HCT116 (cell line): ENCODE measurements around the gene ANKRD29. TPM values are rescaled to one million over a fixed set of nuclear protein-coding genes. Genes with fewer than 3 reads are reported as not detected.

Experiments used
- ATAC-seq: fragments of 200-7000 bp; cut with Tn5 transposase; 2 replicates; pipeline ENCODE4 v1.9.1; 2020; ENCODE audit warnings: mild to moderate bottlenecking, moderate library complexity
- BruUV-seq: library from RNA; stranded (reverse); fragments of 400-500 nt; replicated peaks from 2 replicates; lab custom pipeline; 2021; lab: Mats Ljungman, UMichigan
- CTCF ChIA-PET: fragments of 300-600 bp; sonication (Branson Sonifier 250); formaldehyde crosslinking; loops from one replicate; lab custom pipeline; 2021; ENCODE audit warnings: antibody characterized with exemption; lab: Charles Lee
- POLR2A ChIA-PET: fragments of 300-600, 350-600 bp; sonication (Branson Sonifier 250); formaldehyde crosslinking; loops from one replicate; lab custom pipeline; 2021; ENCODE audit warnings: antibody characterized with exemption; lab: Charles Lee
- RAD21 ChIA-PET, 2 experiments: fragments of 300-600 bp; sonication (Branson Sonifier 250); formaldehyde crosslinking; loops; one replicate each; lab custom pipeline; 2023; ENCODE audit warnings: low total read pairs in 2 of 2; ENCODE audit not compliant: uncharacterized antibody in 2 of 2, unreplicated experiment in 2 of 2, low non-redundant PET in 1 of 2; lab: Charles Lee
- DNase-seq: peaks from one replicate; pipeline ENCODE4 v3.0.0-alpha.2; 2010; ENCODE audit warnings: low read depth, low spot score
- H2AFZ ChIP-seq: fragments of 200-600 bp; shearing (Covaris generic), sonication (generic); 2 replicates; pipeline ENCODE4 v1.6.1; 2017; ENCODE audit warnings: low read depth, mixed run types, mixed read lengths, antibody characterized with exemption, low read length; ENCODE audit not compliant: poor library complexity, severe bottlenecking
- H3K27ac ChIP-seq: 2 replicates; pipeline ENCODE4 v1.5.1; 2012; ENCODE audit warnings: low read depth, low read length
- H3K27me3 ChIP-seq: fragments of 200-600 bp; sonication (generic); 2 replicates; pipeline ENCODE4 v1.6.1; 2016; ENCODE audit warnings: mixed run types, low read length, mixed read lengths; ENCODE audit not compliant: insufficient read depth
- H3K36me3 ChIP-seq, 2 experiments: fragments of 200-500 bp in 1 of 2; fragments of 200-600 bp in 1 of 2; sonication (Bioruptor generic) in 1 of 2; sonication (generic) in 1 of 2; 2 replicates each; pipeline versions ENCODE4 v1.5.1 to v1.6.1; 2014 to 2016; ENCODE audit warnings: low read length in 2 of 2, inconsistent platforms in 1 of 2, mixed read lengths in 1 of 2, mixed run types in 1 of 2; ENCODE audit not compliant: insufficient read depth in 2 of 2, control insufficient read depth in 1 of 2
- H3K4me1 ChIP-seq, 2 experiments: fragments of 200-600 bp in 1 of 2; sonication (generic) in 1 of 2; 2 replicates each; pipeline versions ENCODE4 v1.5.1 to v1.6.1; 2012 to 2017; ENCODE audit warnings: low read length in 2 of 2, inconsistent platforms in 1 of 2, mild to moderate bottlenecking in 1 of 2, mixed read lengths in 1 of 2, mixed run types in 1 of 2, moderate library complexity in 1 of 2; ENCODE audit not compliant: insufficient read depth in 2 of 2, control insufficient read depth in 1 of 2
- H3K4me2 ChIP-seq: fragments of 200-600 bp; sonication (generic); 2 replicates; pipeline ENCODE4 v1.6.1; 2017; ENCODE audit warnings: mixed run types, low read length, mixed read lengths
- H3K4me3 ChIP-seq, 2 experiments: fragments of 200-600 bp in 1 of 2; sonication (generic) in 1 of 2; replicated peaks in 1 of 2; 2 replicates each; pipeline ENCODE4 v1.5.1; 2011 to 2016; ENCODE audit warnings: low read length in 2 of 2, control low read depth in 1 of 2, low read depth in 1 of 2, mild to moderate bottlenecking in 1 of 2, mixed read lengths in 1 of 2, mixed run types in 1 of 2
- H3K79me2 ChIP-seq: fragments of 200-600 bp; sonication (generic); 2 replicates; pipeline ENCODE4 v1.6.1; 2017; ENCODE audit warnings: mild to moderate bottlenecking, mixed run types, low read length, moderate library complexity, mixed read lengths; ENCODE audit not compliant: insufficient read depth
- H3K9ac ChIP-seq: fragments of 200-600 bp; sonication (generic); 2 replicates; pipeline ENCODE4 v1.6.1; 2016; ENCODE audit warnings: low read length, mixed read lengths
- H3K9me2 ChIP-seq: fragments of 200-600 bp; sonication (generic), shearing (Covaris generic); 2 replicates; pipeline ENCODE4 v1.6.1; 2017; ENCODE audit warnings: mixed run types, mild to moderate bottlenecking, moderate library complexity; ENCODE audit not compliant: insufficient read depth
- H3K9me3 ChIP-seq, 2 experiments: fragments of 200-500 bp in 1 of 2; fragments of 200-600 bp in 1 of 2; sonication (Bioruptor generic) in 1 of 2; sonication (generic) in 1 of 2; 2 replicates each; pipeline ENCODE4 v1.6.1; 2014 to 2017; ENCODE audit warnings: low read length in 2 of 2, mixed read lengths in 2 of 2, inconsistent platforms in 1 of 2, low read depth in 1 of 2, mild to moderate bottlenecking in 1 of 2, mixed run types in 1 of 2, moderate library complexity in 1 of 2; ENCODE audit not compliant: control insufficient read depth in 1 of 2, insufficient read depth in 1 of 2
- H4K20me1 ChIP-seq: fragments of 200-600 bp; sonication (generic), shearing (Covaris generic); 2 replicates; pipeline ENCODE4 v1.6.1; 2017; ENCODE audit warnings: mixed run types, mild to moderate bottlenecking, moderate library complexity; ENCODE audit not compliant: insufficient read depth
- CBX3 ChIP-seq: IDR thresholded peaks from 2 replicates; pipeline ENCODE4 v1.6.1; 2012; ENCODE audit warnings: low read depth
- EGR1 ChIP-seq: IDR thresholded peaks from 2 replicates; pipeline ENCODE4 v1.6.1; 2012; ENCODE audit warnings: low read depth
- ELF1 ChIP-seq: IDR thresholded peaks from 2 replicates; pipeline ENCODE4 v1.6.1; 2012; ENCODE audit warnings: low read depth, borderline replicate concordance
- EZH2 ChIP-seq: fragments of 200-600 bp; sonication (generic); IDR thresholded peaks from 2 replicates; pipeline ENCODE4 v1.6.1; 2017; ENCODE audit warnings: antibody characterized with exemption, mixed run types
- EZH2phosphoT487 ChIP-seq: fragments of 200-600 bp; IDR thresholded peaks from 2 replicates; pipeline ENCODE4 v1.6.1; 2018; ENCODE audit warnings: antibody characterized with exemption, borderline replicate concordance
- FOSL1 ChIP-seq: IDR thresholded peaks from 2 replicates; pipeline ENCODE4 v1.6.1; 2012; ENCODE audit warnings: low read depth
- JUND ChIP-seq: IDR thresholded peaks from 2 replicates; pipeline ENCODE4 v1.6.1; 2012
- POLR2A ChIP-seq: IDR thresholded peaks from 2 replicates; pipeline ENCODE4 v1.7.0; 2011; ENCODE audit warnings: borderline replicate concordance; ENCODE audit not compliant: insufficient read depth, insufficient read length; ENCODE audit errors: extremely low read depth
- POLR2AphosphoS5 ChIP-seq: IDR thresholded peaks from 2 replicates; pipeline ENCODE4 v1.6.1; 2011; ENCODE audit warnings: mild to moderate bottlenecking, low read depth, low read length, moderate library complexity
- RAD21 ChIP-seq: IDR thresholded peaks from 2 replicates; pipeline ENCODE4 v1.6.1; 2012; ENCODE audit warnings: low read depth, mild to moderate bottlenecking
- SIN3A ChIP-seq: IDR thresholded peaks from 2 replicates; pipeline ENCODE4 v1.6.1; 2012; ENCODE audit warnings: low read depth
- SP1 ChIP-seq: IDR thresholded peaks from 2 replicates; pipeline ENCODE4 v1.6.1; 2012; ENCODE audit warnings: low read depth
- SRF ChIP-seq: IDR thresholded peaks from 2 replicates; pipeline ENCODE4 v1.6.1; 2012; ENCODE audit warnings: low read depth
- TCF7L2 ChIP-seq: IDR thresholded peaks from 2 replicates; pipeline ENCODE4 v1.7.0; 2011; ENCODE audit warnings: borderline replicate concordance, inconsistent platforms; ENCODE audit not compliant: insufficient read depth, insufficient read length; ENCODE audit errors: extremely low read depth
- YY1 ChIP-seq: IDR thresholded peaks from 2 replicates; pipeline ENCODE4 v1.6.1; 2011; ENCODE audit warnings: low read length, low read depth, moderate library complexity, mild to moderate bottlenecking; ENCODE audit not compliant: insufficient replicate concordance; ENCODE audit errors: extremely low read depth
- ZFX ChIP-seq: fragments of 450-650 bp; IDR thresholded peaks from 2 replicates; pipeline ENCODE4 v1.6.1; 2017
- ZNF274 ChIP-seq: fragments of 200-500 bp; sonication (Bioruptor generic); IDR thresholded peaks from 2 replicates; pipeline ENCODE4 v1.6.1; 2014; ENCODE audit warnings: mild to moderate bottlenecking, low read depth, low read length, inconsistent platforms
- intact Hi-C: fragments of 100-400 bp; cut with micrococcal nuclease; formaldehyde crosslinking; loops from 2 replicates; pipeline ENCODE4 v1.10.0; 2022
- total RNA-seq: library from RNA; stranded (reverse); gene quantifications from one replicate; pipeline ENCODE4 v1.2.1, GENCODE V29; 2021; ENCODE audit not compliant: unreplicated experiment
- TF ChIP-seq, protein P1 (sequence below): IDR thresholded peaks from 2 replicates; pipeline ENCODE4 v1.6.1; 2011; ENCODE audit warnings: mild to moderate bottlenecking, low read length, moderate library complexity; ENCODE audit not compliant: insufficient replicate concordance; ENCODE audit errors: extremely low read depth
- TF ChIP-seq, protein P2 (sequence below): IDR thresholded peaks from 2 replicates; pipeline ENCODE4 v1.6.1; 2012
- TF ChIP-seq, protein P3 (sequence below): IDR thresholded peaks from 2 replicates; pipeline ENCODE4 v1.6.1; 2012
- TF ChIP-seq, protein P4 (sequence below): IDR thresholded peaks from 2 replicates; pipeline ENCODE4 v1.6.1; 2012; ENCODE audit warnings: low read depth

ANKRD29 gene
- total RNA-seq, 1 experiment from 2014 or later, result 8.8 TPM

DNA sequence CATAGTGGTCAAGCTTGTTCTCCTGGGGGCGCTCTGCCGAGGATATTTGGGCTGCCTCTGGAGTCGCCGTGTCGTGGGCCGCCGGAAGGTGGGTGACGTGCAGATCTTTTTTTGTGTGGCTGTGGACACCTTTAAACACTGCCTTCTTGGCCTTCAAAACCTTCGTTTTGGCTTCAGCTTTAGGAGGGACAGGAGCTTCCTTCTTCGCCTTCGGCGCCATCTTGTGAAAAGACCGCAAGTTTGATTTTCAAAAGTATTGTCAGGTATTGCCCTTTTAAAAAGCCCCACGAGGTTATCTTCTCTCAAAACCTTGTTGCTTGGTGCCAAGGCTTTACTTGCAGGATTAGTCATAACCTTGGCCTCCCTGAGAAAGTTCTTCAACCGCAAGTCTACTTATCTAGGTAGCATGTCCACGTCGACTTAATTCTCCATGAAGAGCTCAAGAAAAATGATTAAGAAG lies 47.4 kb upstream of the ANKRD29 start:
- BruUV-seq, result no TSS peak
- ChIA-PET RAD21 (interaction anchor here in 1 of 2 experiments (0.6 kb wide), 1 partner anchor 912 kb away, joined by 3 read pairs; no protein-coding TSS in a partner anchor), CTCF (interaction anchor here (0.8 to 1.2 kb wide), 2 partner anchors 88 to 212 kb away, joined by 4 to 5 read pairs; no protein-coding TSS in a partner anchor), POLR2A (interaction anchor here (0.7 kb wide), 1 partner anchor 211 kb away, joined by 3 read pairs; no protein-coding TSS in a partner anchor)
- H3K36me3 ChIP-seq, result no peaks in the 10 kb centered on the region
- H4K20me1 ChIP-seq, result no peaks in the 10 kb centered on the region
- H2AFZ ChIP-seq, result peak overlapping the region; percentile 50
- peak; percentile 53 for ATAC-seq
- DNase-seq, result peak; percentile 48
- peaks cover 4 to 15% of the 10 kb centered on the region in 2 experiments for H3K4me1 ChIP-seq
- H3K79me2 ChIP-seq, result no peaks in the 10 kb centered on the region
- no peak overlapping the region for H3K4me3 ChIP-seq
- no peak overlapping the region for H3K27ac ChIP-seq
- no peaks in the 10 kb centered on the region for H3K9me2 ChIP-seq
- no peaks in the 10 kb centered on the region for H3K27me3 ChIP-seq
- no peaks in the 10 kb centered on the region for H3K9me3 ChIP-seq
- peak overlapping the region; percentile 23; the same call in 1 of the 2 replicates for H3K4me2 ChIP-seq
- no peak overlapping the region for H3K9ac ChIP-seq
- intact Hi-C loops, result no loop called here
- 0 out of 2 replicates have a peak, but pooled peaks have one; percentile 9 for TF ChIP-seq RAD21
- TF ChIP-seq, protein P1, sequence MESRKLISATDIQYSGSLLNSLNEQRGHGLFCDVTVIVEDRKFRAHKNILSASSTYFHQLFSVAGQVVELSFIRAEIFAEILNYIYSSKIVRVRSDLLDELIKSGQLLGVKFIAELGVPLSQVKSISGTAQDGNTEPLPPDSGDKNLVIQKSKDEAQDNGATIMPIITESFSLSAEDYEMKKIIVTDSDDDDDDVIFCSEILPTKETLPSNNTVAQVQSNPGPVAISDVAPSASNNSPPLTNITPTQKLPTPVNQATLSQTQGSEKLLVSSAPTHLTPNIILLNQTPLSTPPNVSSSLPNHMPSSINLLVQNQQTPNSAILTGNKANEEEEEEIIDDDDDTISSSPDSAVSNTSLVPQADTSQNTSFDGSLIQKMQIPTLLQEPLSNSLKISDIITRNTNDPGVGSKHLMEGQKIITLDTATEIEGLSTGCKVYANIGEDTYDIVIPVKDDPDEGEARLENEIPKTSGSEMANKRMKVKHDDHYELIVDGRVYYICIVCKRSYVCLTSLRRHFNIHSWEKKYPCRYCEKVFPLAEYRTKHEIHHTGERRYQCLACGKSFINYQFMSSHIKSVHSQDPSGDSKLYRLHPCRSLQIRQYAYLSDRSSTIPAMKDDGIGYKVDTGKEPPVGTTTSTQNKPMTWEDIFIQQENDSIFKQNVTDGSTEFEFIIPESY, result no peak
- no peak for TF ChIP-seq CBX3
- TF ChIP-seq, protein P2, sequence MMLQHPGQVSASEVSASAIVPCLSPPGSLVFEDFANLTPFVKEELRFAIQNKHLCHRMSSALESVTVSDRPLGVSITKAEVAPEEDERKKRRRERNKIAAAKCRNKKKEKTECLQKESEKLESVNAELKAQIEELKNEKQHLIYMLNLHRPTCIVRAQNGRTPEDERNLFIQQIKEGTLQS, result no peak
- no peak for TF ChIP-seq ZNF274
- TF ChIP-seq SP1, result peak; percentile 32; the same call in 1 of the 2 replicates
- TF ChIP-seq EZH2, result no peak
- TF ChIP-seq TCF7L2, result no peak
- TF ChIP-seq EZH2phosphoT487, result no peak
- TF ChIP-seq, protein P3, sequence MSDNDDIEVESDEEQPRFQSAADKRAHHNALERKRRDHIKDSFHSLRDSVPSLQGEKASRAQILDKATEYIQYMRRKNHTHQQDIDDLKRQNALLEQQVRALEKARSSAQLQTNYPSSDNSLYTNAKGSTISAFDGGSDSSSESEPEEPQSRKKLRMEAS, result peak; percentile 31; the same call in 1 of the 2 replicates
- no peak for TF ChIP-seq JUND
- TF ChIP-seq POLR2A, result no peak
- TF ChIP-seq, protein P4, sequence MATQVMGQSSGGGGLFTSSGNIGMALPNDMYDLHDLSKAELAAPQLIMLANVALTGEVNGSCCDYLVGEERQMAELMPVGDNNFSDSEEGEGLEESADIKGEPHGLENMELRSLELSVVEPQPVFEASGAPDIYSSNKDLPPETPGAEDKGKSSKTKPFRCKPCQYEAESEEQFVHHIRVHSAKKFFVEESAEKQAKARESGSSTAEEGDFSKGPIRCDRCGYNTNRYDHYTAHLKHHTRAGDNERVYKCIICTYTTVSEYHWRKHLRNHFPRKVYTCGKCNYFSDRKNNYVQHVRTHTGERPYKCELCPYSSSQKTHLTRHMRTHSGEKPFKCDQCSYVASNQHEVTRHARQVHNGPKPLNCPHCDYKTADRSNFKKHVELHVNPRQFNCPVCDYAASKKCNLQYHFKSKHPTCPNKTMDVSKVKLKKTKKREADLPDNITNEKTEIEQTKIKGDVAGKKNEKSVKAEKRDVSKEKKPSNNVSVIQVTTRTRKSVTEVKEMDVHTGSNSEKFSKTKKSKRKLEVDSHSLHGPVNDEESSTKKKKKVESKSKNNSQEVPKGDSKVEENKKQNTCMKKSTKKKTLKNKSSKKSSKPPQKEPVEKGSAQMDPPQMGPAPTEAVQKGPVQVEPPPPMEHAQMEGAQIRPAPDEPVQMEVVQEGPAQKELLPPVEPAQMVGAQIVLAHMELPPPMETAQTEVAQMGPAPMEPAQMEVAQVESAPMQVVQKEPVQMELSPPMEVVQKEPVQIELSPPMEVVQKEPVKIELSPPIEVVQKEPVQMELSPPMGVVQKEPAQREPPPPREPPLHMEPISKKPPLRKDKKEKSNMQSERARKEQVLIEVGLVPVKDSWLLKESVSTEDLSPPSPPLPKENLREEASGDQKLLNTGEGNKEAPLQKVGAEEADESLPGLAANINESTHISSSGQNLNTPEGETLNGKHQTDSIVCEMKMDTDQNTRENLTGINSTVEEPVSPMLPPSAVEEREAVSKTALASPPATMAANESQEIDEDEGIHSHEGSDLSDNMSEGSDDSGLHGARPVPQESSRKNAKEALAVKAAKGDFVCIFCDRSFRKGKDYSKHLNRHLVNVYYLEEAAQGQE, result no peak
- TF ChIP-seq EGR1, result no peak
- TF ChIP-seq SRF, result no peak
- TF ChIP-seq ZFX, result no peak
- no peak for TF ChIP-seq ELF1
- peak; percentile 28; the same call in 1 of the 2 replicates for TF ChIP-seq FOSL1
- TF ChIP-seq SIN3A, result no peak
- TF ChIP-seq POLR2AphosphoS5, result no peak
- TF ChIP-seq YY1, result no peak
